ENCODE data around the gene MTHFD1.

DNA sequence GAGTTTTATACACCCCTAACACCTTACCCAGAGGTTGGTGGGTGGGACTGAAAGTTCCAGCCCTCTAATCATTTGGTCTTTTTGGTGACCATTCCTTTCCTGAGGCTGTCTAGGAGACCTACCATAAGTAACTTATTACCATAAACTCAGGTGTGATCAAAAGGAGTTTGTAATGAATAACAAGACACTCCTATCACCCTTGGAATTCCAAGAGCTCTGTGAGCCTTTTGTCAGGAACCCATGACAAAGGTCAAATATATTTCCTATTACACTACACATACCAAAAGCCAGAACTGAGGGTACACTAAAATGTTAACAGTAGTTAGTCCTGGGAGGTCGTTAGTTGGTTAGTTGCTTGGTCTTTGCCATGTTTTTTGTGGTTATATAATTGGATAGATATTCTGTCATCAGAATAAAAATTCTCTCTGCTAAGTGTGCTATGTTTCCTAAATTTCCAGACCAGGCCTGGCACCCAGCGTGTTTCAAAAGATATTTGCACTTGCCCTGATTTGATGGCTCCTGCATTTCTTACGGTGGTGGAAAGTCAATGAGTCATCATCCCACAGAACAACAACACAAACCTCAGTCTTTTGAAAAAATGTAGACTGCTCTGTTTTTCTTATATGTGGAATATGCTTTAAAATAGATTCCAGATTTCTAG, 50.2 kb downstream of the MTHFD1 start:
- TF ChIP-seq, protein P1, sequence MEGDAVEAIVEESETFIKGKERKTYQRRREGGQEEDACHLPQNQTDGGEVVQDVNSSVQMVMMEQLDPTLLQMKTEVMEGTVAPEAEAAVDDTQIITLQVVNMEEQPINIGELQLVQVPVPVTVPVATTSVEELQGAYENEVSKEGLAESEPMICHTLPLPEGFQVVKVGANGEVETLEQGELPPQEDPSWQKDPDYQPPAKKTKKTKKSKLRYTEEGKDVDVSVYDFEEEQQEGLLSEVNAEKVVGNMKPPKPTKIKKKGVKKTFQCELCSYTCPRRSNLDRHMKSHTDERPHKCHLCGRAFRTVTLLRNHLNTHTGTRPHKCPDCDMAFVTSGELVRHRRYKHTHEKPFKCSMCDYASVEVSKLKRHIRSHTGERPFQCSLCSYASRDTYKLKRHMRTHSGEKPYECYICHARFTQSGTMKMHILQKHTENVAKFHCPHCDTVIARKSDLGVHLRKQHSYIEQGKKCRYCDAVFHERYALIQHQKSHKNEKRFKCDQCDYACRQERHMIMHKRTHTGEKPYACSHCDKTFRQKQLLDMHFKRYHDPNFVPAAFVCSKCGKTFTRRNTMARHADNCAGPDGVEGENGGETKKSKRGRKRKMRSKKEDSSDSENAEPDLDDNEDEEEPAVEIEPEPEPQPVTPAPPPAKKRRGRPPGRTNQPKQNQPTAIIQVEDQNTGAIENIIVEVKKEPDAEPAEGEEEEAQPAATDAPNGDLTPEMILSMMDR (IDR thresholded peaks at IDR 0.05), result no peak
- TF ChIP-seq POLR2A (IDR thresholded peaks at IDR 0.05), result no peak

Data from suprapubic skin (tissue), 3 donors.